ENCODE measurements around the gene PAPSS1. TPM values are rescaled to one million over a fixed set of nuclear protein-coding genes. Genes with fewer than 3 reads are reported as not detected.

PAPSS1 gene
- total and polyA plus RNA-seq, 9 of the 15 experiments (the other 6 are each of a cell fraction or from before 2014, with no cell fraction given) = 21.1 to 53.9 (median 41.9) TPM

DNA sequence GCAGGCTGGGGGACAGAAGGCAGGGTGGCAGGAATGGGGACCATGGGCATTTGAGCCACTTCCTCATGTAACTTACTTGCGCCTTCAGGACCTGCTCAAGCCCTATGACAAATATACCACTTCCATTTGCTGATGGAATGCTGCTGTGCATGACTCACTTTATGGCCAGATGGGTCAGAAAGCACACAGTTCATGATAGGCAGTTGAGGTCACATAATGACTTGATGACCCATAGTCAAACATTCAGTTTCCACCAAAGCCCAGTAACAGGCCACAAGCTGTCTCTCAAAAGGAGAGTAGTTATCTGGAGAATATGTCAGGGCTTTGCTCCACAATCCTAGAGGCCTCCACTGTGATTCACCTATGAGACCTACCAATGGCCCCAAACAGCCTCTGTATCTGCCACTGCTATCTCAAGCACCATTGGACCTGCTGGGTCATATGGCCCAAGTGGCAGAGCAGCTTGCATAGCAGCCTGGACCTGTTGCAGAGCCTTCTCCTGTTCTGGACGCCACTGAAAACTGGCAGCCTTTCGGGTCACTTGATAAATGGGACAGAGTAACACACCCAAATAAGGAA, 5.3 kb upstream of the PAPSS1 start:
- intact Hi-C loops (cut with micrococcal nuclease) (no loop called here), in situ Hi-C loops (cut with MboI) (no loop called here)
- no peaks in the 10 kb centered on the region for H3K36me3 ChIP-seq (ENCODE audit: control insufficient read depth, insufficient read depth, low read length)
- ChIA-PET CTCF (ENCODE audit: low intra/inter-chr PET ratio) (no interaction called here), POLR2A (interaction anchor here (0.9 kb wide), 1 partner anchor 458 kb away, joined by 3 read pairs; no protein-coding TSS in a partner anchor)
- WGBS (ENCODE audit: insufficient coverage, low coverage, missing lambda C conversion rate) = 15% methylated on average over 3 of the region's 3 CpGs
- H3K4me2 ChIP-seq (ENCODE audit: insufficient read depth, low read length) = no peak overlapping the region
- no peak overlapping the region for H3K27ac ChIP-seq (ENCODE audit: extremely low read depth, low read depth, low read length)
- no peak for ATAC-seq
- no peaks in the 10 kb centered on the region for H3K9me3 ChIP-seq (replicated peaks; ENCODE audit: control insufficient read depth, insufficient read depth, low read depth, low read length)
- no peak overlapping the region for H3K9ac ChIP-seq (ENCODE audit: insufficient read depth in 1 of 2, low read depth in 2 of 2, low read length in 2 of 2)
- no peak for FAIRE-seq
- peaks cover 0 to 2% of the 10 kb centered on the region in 2 experiments; a peak in 3 of 5 replicates for H3K4me1 ChIP-seq (replicated peaks in 1 of 2; ENCODE audit: control insufficient read depth in 2 of 2, insufficient read depth in 2 of 2, low read length in 2 of 2)
- no peaks in the 10 kb centered on the region for H3K9me1 ChIP-seq (ENCODE audit: control insufficient read depth, insufficient read depth, low read length)
- BruUV-seq (replicated peaks) = no TSS peak
- H3K79me2 ChIP-seq (ENCODE audit: control insufficient read depth, insufficient read depth, low read length) = no peaks in the 10 kb centered on the region
- peak in 1 of 4 experiments; percentile 29 for DNase-seq (ENCODE audit: extremely low read depth in 1 of 4, low spot score in 3 of 4)
- H2AFZ ChIP-seq (ENCODE audit: low read depth, low read length) = peak overlapping the region; percentile 40; the same call in 1 of the 2 replicates
- no peaks in the 10 kb centered on the region for H3K27me3 ChIP-seq (ENCODE audit: control insufficient read depth in 2 of 2, insufficient read depth in 2 of 2, low read length in 2 of 2)
- H4K20me1 ChIP-seq (replicated peaks; ENCODE audit: control insufficient read depth, insufficient read depth, low read length) = no peaks in the 10 kb centered on the region
- H3K4me3 ChIP-seq = no peak overlapping the region
- no peak for TF ChIP-seq CHD2 (IDR thresholded peaks at IDR 0.05; ENCODE audit: low read depth, low read length)
- TF ChIP-seq PML (IDR thresholded peaks at IDR 0.05; ENCODE audit: low read length) = no peak
- TF ChIP-seq, protein P1, sequence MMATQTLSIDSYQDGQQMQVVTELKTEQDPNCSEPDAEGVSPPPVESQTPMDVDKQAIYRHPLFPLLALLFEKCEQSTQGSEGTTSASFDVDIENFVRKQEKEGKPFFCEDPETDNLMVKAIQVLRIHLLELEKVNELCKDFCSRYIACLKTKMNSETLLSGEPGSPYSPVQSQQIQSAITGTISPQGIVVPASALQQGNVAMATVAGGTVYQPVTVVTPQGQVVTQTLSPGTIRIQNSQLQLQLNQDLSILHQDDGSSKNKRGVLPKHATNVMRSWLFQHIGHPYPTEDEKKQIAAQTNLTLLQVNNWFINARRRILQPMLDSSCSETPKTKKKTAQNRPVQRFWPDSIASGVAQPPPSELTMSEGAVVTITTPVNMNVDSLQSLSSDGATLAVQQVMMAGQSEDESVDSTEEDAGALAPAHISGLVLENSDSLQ (IDR thresholded peaks at IDR 0.05) = peak; percentile 37; the same call in 1 of the 2 replicates
- TF ChIP-seq LEF1 (IDR thresholded peaks at IDR 0.05) = no peak
- 0 out of 2 replicates have a peak, but pooled peaks have one; percentile 22 for TF ChIP-seq JUND (IDR thresholded peaks at IDR 0.05; ENCODE audit: borderline replicate concordance, low read depth, low read length)
- 0 out of 3 replicates have a peak, but pooled peaks have one; percentile 42 for TF ChIP-seq JUND (tag; IDR thresholded peaks at IDR 0.05; ENCODE audit: borderline replicate concordance, low read depth, low read length)
- no peak for TF ChIP-seq ZNF253 (CRISPR knock-in tag; conservative IDR thresholded peaks at IDR 0.05)
- no peak for TF ChIP-seq NR3C1 (CRISPR knock-in tag; IDR thresholded peaks at IDR 0.05)
- TF ChIP-seq, protein P2, sequence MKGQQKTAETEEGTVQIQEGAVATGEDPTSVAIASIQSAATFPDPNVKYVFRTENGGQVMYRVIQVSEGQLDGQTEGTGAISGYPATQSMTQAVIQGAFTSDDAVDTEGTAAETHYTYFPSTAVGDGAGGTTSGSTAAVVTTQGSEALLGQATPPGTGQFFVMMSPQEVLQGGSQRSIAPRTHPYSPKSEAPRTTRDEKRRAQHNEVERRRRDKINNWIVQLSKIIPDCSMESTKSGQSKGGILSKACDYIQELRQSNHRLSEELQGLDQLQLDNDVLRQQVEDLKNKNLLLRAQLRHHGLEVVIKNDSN (CRISPR knock-in tag; IDR thresholded peaks at IDR 0.05) = peak; percentile 49; the same call in 1 of the 2 replicates
- TF ChIP-seq, protein P3, sequence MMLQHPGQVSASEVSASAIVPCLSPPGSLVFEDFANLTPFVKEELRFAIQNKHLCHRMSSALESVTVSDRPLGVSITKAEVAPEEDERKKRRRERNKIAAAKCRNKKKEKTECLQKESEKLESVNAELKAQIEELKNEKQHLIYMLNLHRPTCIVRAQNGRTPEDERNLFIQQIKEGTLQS (IDR thresholded peaks at IDR 0.05) = peak; percentile 65
- TF ChIP-seq, protein P3 (CRISPR knock-in tag; conservative IDR thresholded peaks at IDR 0.05) = no peak
- TF ChIP-seq, protein P4, sequence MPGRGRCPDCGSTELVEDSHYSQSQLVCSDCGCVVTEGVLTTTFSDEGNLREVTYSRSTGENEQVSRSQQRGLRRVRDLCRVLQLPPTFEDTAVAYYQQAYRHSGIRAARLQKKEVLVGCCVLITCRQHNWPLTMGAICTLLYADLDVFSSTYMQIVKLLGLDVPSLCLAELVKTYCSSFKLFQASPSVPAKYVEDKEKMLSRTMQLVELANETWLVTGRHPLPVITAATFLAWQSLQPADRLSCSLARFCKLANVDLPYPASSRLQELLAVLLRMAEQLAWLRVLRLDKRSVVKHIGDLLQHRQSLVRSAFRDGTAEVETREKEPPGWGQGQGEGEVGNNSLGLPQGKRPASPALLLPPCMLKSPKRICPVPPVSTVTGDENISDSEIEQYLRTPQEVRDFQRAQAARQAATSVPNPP (IDR thresholded peaks at IDR 0.05; ENCODE audit: borderline replicate concordance, insufficient read depth, insufficient read length) = no peak
- TF ChIP-seq, protein P5, sequence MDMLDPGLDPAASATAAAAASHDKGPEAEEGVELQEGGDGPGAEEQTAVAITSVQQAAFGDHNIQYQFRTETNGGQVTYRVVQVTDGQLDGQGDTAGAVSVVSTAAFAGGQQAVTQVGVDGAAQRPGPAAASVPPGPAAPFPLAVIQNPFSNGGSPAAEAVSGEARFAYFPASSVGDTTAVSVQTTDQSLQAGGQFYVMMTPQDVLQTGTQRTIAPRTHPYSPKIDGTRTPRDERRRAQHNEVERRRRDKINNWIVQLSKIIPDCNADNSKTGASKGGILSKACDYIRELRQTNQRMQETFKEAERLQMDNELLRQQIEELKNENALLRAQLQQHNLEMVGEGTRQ (CRISPR knock-in tag; IDR thresholded peaks at IDR 0.05) = peak; percentile 40
- TF ChIP-seq, protein P6, sequence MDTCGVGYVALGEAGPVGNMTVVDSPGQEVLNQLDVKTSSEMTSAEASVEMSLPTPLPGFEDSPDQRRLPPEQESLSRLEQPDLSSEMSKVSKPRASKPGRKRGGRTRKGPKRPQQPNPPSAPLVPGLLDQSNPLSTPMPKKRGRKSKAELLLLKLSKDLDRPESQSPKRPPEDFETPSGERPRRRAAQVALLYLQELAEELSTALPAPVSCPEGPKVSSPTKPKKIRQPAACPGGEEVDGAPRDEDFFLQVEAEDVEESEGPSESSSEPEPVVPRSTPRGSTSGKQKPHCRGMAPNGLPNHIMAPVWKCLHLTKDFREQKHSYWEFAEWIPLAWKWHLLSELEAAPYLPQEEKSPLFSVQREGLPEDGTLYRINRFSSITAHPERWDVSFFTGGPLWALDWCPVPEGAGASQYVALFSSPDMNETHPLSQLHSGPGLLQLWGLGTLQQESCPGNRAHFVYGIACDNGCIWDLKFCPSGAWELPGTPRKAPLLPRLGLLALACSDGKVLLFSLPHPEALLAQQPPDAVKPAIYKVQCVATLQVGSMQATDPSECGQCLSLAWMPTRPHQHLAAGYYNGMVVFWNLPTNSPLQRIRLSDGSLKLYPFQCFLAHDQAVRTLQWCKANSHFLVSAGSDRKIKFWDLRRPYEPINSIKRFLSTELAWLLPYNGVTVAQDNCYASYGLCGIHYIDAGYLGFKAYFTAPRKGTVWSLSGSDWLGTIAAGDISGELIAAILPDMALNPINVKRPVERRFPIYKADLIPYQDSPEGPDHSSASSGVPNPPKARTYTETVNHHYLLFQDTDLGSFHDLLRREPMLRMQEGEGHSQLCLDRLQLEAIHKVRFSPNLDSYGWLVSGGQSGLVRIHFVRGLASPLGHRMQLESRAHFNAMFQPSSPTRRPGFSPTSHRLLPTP (IDR thresholded peaks at IDR 0.05; ENCODE audit: borderline replicate concordance, extremely low read depth, insufficient read length) = no peak

Measured in K562 (cell line).